ENCODE measurements around the gene SLC6A18.

The SLC6A18 gene, protein sequence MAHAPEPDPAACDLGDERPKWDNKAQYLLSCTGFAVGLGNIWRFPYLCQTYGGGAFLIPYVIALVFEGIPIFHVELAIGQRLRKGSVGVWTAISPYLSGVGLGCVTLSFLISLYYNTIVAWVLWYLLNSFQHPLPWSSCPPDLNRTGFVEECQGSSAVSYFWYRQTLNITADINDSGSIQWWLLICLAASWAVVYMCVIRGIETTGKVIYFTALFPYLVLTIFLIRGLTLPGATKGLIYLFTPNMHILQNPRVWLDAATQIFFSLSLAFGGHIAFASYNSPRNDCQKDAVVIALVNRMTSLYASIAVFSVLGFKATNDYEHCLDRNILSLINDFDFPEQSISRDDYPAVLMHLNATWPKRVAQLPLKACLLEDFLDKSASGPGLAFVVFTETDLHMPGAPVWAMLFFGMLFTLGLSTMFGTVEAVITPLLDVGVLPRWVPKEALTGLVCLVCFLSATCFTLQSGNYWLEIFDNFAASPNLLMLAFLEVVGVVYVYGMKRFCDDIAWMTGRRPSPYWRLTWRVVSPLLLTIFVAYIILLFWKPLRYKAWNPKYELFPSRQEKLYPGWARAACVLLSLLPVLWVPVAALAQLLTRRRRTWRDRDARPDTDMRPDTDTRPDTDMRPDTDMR

DNA sequence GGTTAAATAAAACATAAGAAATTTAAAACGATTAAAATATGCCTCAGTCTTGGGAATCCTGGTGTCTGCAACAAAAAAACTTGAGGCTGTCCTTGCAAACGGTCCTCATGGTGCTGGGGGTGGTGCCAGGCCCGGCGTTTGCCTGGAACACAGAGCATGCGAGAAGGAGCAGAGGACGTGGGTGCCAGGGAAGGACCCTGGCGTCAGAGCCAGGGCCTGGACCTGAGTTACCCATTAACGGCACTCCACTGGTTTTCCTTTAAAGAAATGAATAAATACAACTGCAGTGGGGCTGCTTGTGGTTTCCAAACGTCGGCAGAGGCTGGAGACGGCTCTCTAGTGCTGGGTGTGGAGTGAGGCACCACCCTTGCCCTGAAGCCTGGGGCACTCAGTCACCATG, at the start of gene SLC6A18:
TSS of gene SLC6A18 (plus strand) at position 301 of the 400 bp plus-strand sequence. CDS start at position 398, 97 bp downstream.
- DNase-seq = no peak

DNA sequence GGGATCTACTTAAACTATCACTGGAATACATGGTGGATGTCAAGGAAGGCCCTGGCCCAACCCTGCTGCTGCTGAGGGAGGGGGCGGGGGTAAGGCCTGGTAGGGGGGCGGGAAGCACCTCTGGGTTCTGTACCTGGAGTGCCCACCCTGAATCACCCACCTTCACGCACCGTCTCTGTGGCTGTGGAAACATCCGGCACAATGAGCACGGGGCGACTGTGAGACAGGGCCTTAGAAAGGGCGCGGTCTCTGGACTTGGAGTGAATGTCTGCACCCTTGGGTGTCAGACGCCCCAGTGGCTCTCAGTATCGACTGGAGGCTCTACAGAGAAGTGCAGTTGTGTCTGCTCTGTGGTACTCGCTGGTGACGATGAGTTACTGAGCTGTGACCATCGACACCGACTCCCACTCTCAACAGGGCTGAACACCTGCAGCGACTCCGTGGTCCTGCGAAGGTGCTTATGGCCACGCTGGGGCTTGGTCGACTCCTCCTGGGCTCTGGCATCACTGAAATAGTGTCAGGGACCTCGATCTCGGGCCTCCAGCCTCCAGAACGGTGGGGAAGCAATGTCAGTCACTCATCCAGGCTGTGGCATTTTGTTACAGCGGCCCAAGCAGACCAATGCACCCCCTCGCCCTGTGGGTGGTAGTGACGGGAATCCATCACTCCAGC, 49.2 kb upstream of the SLC6A18 start:
- DNase-seq = no peak

DNA sequence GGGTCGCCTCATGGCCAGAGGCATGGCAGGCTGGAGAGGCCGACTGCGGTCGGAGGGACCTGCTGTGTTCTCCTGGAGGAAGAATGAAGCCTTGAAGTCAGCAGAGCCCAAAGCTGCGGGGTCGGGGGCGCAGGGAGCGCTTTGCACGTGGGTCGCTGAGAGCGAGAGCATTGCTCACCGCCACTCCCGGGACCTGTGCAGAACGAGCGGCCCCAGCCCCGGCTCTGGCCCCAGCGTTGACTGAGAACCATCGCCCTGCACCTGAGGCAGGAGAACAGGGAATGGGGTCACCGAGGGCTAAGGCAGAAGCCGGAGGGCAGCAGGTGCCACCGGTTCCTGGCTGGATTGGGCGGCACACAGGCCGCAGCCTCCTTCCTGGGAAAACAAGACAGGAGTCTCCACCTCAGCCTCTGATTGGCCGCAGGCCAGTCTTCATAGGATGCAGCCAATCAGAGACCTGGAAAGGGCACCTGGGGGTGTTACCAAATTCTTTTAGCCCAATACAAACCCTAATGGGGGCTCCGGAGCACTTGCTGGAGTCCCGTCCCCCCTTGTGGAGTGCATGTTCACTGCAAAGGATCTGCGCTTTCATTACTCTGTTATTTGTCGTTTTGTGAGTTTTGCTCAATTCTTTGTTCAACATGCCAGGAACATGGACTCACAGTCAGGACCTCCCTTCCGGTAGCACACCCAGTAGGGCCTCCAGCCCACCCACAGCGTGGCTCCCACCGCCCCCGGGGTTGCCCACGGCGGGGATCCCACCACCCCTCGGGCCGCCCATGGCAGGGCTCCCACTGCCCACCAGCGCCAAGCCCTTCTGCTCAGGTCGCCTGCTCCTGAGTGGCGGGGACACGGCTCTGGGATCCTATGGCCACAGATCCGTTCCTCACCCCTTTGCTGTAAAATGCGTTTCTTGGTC, 48.4 kb upstream of the SLC6A18 start:
- DNase-seq = no peak

DNA sequence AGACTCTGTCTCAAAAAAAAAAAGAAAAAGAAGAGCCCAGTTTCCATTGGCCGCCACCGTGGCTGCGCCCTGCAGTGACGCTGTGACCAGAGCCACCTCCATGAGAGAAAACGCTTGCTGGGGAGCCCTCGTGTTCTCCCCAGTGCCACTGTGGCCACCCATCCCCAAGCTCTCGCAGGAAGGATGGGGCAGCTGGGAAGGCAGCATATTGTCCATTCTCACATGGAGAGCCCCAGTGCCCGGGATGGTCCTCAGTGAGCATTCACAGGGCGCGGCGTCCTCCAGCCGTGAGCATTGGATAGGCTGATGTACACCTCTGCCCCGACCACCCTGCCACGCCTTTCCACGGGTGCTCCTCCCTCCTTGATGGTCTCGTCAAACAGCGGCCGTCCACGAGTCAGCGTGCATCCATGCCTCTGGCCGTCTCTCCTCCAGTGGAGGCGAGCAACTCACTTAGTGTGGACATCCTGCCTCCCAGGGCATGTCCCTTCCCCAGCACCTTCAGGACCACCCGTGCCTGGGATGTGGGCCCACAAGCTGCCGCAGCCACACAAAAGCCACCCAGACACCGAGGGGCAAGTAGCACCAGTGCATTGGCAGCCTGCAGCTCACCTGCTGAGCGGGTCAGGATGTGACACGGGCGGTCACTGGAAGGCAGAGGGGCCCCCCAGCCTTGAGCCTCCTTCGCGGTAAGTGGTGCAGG, 47.2 kb upstream of the SLC6A18 start:
- no peak for DNase-seq

DNA sequence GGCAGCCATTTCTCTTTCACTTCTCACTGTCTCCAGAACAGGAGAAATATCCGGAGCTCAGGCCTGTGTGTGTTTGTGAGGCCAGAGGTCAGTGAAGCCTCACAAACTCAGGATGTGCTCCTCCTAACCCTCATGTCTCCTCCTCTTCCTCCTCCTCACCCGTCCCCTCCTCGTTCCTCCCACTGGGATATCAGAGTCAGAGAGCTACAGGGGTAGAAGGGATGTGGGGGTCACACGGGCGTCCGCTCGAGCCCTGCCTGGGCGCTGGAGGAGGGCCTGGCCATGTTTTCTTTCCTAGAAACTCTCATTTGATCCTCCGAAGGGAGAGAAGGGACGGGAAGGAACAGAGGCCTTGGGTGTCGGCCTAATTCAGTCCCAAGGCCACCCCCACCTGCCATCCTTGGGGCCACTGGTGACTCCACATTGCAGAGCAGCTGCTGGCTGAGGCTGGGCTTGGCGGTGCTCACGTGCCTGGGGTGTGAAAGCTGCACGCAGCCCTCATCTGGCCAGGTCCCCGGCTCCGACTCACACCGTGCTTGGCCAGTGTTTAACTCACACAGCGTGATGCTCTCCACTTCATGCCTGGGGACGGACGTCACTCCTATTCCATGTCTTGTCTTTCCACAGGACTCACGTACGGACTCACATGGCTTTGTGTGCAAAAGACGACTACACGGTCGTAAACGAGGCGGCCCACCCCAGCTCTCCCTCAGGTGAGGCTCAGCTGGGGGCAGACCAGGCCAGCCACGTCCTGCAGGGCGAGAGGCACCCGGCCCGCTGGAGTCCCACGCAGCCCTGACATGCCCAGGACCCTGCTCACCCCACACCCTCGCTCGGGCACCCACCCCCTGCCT, 46.4 kb upstream of the SLC6A18 start:
- DNase-seq = no peak

DNA sequence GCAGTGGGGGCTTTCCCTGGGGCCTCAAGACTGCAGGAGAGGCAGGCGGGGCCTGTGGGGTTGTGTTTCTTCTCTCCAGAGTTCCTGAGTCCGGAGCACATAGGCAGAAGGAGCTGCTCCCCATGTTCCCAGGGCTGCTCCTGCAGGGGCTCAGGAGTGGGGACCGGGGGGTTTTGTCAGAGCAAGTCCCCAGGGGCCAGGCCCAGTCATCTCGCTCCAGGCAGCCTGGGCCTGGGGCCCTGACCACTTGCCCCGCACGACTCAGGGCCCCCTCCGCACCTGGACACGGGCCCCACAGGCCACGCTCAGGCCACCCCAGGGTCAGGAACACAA, 45.8 kb upstream of the SLC6A18 start:
- DNase-seq = no peak

DNA sequence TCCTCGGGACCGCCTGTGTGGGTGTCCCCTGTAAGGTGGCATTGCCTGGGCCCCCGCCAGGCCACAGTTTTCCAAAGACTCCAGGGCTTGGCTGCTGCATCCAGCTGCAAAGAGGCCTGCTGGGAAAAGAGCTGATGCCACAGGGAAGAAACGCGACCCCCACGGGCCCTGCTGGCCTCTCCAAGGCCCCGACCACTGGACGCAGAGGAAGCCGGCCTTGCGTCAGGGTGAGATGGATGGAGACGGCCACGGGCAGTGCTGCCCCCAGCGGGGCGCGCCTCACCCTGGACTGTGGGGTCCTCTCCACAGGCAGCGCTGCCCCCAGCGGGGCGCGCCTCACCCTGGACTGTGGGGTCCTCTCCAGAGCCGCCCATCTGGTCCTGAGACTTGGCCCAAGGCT, 45.1 kb upstream of the SLC6A18 start:
- DNase-seq = no peak

DNA sequence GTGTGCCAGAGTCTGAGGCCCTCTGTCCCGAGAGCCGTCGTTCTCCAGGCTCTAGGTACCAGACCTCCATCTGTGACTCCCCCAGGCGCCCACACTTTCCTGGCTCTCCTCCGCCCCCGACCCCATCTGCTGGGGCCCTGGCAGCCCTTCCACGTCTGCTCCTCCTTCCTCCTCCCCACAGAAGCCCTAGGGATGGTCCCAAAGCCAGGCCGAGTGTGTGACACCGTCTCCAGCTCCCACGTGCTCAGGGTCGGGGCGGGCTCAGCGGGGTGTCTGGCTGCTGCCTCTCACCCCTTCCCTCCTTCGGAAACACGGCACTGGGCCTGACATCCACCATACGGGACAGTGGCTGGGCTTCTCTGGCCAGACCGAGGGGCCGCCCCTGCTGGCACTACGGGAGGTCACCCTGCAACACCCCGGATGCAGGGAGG, 44.3 kb upstream of the SLC6A18 start:
- no peak for DNase-seq

DNA sequence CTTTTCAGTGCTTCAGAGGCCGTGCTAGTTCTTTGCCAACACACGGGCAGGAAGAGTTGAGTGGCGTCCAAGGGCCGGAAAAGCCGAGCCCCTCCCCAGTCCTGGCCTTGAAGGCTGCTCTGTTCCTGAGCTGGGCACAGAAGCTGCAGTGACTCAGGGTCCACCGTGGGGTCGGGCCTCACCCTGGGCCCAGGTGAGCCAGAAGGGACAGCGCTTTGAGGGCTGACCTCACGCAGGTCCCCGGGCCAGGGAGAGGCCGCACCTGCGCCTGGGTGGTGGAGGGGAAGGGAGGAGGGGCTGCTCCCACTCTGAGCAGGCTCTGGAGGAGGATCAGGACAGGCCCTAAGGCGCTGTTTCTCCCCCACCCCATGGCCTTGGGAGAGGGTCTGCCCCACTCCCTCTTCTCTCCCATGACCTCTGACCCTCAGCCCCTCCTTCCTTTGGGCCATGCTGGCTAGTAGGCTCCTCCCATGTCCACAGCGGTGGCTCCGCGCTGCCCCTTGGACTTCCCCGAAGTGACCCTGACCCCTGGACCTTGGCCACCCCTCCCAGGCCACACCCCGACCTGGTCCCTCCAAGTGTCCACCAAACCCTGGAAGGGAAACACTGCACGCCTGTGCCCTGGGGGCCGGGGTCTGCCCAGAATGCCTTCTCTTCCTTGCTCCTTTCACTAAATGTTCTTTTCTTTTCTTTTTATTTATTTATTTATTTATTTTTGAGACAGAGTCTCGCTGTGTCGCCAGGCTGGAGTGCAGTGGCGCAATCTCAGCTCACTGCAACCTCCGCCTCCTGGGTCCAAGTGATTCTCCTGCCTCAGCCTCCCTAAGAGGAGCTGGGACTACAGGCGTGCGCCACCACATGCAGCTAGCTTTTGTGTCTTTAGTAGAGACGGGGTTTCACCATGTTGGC, 43.5 kb upstream of the SLC6A18 start:
- DNase-seq = no peak

DNA sequence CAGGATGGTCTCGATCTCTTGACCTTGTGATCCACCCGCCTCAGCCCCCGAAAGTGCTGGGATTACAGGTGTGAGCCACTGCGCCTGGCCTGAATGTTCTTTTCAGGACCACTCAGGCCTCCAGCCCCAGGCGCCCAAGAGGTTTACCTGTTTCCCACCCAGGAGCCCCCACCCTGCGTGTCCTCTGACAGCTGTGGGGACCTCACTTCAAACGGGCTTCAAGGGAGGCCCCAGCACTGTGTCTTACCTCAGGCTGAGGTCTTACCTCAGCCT, 42.9 kb upstream of the SLC6A18 start:
- no peak for DNase-seq

DNA sequence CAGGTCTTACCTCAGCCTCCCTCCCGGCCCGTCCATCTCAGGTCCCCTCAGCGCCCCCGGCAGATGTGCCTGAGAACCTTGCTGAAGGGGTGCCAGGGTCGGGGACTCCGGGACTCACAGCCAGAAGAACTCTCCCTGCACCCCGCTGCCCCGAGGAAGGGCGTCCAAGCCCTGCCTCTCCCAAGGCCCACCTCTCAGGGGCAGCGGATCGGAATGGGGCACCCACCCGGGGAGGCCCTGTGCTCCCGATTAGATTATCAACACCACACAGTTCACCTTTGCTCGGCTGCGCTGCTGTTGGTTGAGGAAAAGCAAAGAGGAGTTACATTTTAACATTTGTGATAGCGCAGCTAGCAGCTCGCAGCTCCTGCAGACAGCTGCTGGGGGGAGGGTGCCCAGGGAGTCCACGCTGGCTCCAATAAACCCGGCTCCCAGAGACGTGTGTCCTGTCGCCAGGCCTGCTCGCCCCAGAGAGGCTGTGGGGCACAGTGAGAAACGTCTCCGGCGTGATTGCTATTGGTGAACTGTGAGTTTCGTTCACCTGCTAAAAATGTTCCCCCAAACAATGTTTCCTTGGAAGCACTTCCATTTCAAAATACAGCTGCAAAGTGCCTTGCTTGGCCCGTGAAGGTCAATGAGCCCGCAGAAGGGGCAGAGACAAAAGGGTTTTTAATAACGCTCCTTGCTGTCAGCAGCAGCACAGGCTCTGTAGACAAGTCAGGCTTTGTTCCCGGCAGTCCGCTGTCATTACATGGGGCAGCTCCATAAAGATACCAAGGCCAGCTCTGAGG, 42.4 kb upstream of the SLC6A18 start:
- DNase-seq = peak; percentile 80

DNA sequence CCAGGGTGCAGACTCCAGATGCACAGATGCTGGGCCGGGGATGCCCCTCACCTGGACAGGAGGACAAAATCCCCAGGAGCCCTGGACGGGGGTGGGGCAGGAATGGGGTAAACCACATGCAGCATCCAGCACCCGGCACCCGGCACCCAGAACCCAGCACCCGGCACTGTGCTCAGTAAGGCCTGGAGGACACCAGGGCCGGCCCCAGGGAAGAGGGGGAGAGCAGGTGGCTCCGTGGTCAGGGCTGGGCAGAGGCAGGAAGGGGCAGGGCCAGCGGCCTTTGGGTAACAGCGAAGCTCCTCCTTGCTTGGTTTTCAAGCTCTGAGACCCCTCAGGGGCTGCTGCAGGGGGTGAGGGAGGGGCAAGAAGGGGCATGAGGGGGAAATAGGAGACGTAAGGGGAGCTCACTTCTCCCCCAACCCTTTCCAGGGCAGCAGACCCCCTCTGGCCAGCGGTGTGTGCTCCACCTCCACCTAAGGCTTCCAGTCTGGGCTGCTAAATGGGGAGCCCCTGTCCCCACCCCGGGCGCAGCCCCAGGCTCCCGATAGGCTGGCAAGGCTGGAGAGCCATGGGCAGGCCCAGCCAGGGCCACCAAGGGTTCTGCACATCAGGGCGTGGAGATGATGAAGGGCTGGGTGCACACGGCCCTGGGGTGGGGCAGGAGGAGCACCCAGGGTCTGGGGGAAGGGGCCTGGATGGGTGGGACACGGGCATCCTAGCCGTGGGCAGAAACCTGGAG, 41.6 kb upstream of the SLC6A18 start:
- DNase-seq = no peak

DNA sequence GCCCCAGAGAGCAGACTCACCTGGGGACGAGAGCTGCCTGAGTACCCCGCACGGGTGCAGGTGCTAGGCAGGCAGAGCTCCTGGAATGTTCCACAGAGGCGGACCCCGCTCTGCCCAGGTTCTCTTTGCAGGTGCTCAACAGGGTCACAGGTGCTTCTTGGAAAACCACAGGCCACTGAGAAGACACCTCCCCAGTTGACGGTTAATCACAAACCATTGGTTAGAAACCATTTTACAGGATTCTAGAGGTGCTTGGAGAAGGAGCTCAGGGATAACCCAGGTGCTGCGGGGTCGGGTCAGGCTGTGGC, 41.1 kb upstream of the SLC6A18 start:
- no peak for DNase-seq

DNA sequence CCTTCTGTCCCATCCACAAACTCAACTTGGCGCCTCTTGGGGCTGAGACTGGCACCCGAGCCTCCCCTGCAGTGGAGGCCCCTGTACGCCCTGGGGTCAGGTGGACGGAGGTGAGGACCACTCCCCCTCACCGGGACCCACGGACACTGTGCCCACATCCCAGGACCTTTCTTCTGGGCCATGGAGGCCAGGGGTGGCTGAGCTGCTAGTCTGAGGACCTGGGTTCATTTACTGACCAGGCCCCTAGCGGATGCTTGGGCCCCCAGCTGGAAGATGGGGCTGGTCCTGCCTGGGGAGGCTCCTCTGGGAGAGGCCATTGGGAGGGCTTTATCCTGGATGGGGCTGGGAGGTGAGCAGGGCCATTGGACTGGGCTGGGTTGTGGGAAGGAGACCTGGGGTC, 40.7 kb upstream of the SLC6A18 start:
- no peak for DNase-seq

DNA sequence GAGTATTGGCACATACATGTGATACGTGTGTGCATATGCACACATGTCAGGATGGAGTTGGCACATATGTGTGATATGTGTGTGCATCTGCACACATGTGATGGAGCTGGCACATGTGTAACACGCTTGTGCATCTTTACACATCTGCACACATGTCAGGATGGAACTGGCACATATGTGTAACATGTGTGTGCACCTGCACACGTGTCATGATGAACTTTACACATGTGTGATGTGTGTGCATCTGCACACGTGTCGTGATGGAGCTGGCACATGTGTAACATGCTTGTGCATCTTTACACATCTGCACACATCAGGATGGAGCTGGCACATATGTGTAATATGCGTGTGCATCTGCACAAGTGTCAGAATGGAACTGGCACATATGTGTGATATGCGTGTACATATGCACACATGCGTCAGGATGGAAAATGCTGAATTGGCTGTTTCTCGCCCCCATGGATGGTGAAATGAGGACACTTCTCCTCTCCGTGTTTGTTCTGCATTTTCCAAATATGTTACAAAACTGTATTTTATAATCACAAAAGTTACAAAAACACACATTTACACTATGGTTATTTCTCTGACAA, 40.0 kb upstream of the SLC6A18 start:
- DNase-seq = no peak

DNA sequence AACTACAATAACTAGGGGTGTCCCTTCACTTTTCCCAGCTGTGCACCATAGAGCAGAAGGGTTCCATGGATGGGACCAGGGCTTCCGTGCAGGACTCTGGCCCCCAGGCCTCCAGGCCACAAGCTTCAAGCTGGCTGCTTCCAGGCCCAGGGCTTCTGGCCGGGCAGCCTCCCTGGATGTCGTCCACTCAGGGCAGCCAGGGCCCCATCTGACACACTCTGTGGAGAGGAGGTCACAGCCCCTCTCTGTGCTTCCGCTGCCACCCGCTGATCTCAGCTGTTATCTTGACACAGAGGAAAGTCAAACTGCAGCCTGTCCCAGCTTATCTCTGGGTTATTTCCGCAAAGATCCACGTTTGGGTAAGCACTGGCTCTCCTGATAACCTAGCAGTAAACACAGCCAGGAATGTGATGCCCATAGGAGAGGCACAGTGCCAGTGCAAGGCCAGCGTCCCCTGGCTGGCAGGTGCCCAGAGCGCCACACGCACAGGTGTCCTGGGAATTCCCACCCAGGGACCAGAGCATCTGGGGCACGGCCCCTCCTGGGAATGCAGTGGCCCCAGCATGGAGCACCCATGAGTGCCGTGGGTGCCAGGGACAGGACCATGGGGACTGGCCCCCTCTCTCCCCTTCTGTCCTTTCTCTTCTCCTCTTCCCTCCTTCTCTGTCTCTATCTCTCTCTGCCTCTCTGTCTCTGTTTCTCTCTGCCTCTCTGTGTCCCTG, 39.4 kb upstream of the SLC6A18 start:
- DNase-seq = no peak

DNA sequence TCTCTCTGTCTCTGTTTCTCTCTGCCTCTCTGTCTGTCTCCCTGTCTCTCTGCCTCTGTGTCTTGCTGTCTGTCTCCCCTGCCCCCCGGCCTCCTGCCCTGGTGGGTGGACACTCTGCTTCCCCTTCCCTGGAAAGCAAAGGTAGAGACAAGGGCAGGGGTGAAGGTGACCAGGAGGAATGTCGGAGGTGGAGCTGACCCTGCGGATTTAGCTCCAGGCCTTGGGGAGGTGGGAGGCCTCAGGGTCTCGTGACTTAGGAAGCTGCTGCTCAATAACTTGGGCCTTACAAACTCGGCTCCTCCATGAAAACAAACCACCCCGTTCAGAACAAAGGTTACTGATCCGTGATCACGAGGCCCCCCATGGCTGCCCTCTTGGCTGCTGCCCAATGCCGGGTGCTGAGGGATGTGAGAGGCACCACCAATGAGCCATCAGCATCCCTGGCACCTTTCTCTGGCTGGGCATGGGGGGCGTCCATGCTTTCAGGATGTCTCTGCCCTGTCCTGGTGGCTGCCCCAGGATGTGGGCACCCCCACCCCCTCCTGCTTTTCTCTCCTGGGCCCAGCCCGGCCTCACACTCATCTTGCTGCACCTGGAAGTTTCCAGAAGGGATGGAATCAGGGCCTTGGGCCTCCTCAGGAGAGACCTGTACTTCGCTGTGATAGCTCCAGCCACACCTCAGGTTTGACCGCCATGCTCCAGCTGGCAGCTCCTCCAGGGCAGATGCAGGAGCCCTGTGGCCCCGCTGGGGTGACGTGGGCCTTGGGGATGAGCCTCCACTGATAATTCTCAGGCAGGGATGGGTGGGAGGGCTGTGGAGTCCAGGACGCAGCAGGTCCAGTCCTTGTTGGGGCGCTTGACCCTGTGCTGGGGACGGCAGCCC, 38.6 kb upstream of the SLC6A18 start:
- DNase-seq = no peak

All from midbrain (tissue), 1 donor.